Tibial artery (tissue), 4 donors: ENCODE results near the gene TAPBPL.
"Not testable (repeated sequence)": the region's sequence is repeated elsewhere in the genome, so short reads cannot be mapped to it uniquely, and the experiment has no call there.

Source experiments
- DNase-seq, 2 donors: peaks; one replicate each; pipeline ENCODE4 v3.0.0-alpha.2; 2019
- H3K27ac ChIP-seq, 2 donors: fragments of 200-600 bp; sonication (generic) in 1 of 2; 1 replicate in 1 of 2; 2 replicates in 1 of 2; pipeline ENCODE4 v1.5.1; 2018 to 2019; ENCODE audit warnings: mild to moderate bottlenecking in 1 of 2
- H3K27me3 ChIP-seq, 2 donors: fragments of 200-600 bp; sonication (generic) in 1 of 2; one replicate each; pipeline versions ENCODE4 v1.5.1 to v1.6.0; 2016 to 2019
- H3K36me3 ChIP-seq, 3 donors: fragments of 200-600 bp; sonication (generic) in 2 of 3; one replicate each; pipeline ENCODE4 v1.5.1; 2016 to 2019; ENCODE audit warnings: mild to moderate bottlenecking in 2 of 3
- H3K4me1 ChIP-seq, 4 donors: fragments of 200-600 bp; sonication (generic) in 2 of 4; 1 replicate in 3 of 4; 2 replicates in 1 of 4; pipeline ENCODE4 v1.5.1; 2016 to 2019
- H3K4me3 ChIP-seq, 2 donors: fragments of 200-600 bp; sonication (generic) in 1 of 2; 1 replicate in 1 of 2; 2 replicates in 1 of 2; pipeline ENCODE4 v1.5.1; 2018 to 2019; ENCODE audit warnings: mild to moderate bottlenecking in 2 of 2
- H3K9me3 ChIP-seq, 3 donors: fragments of 200-600 bp; sonication (generic) in 1 of 3; one replicate each; pipeline ENCODE4 v1.5.1; 2016 to 2019
- CTCF ChIP-seq, 2 experiments: fragments of 200-600 bp in 1 of 2; fragments of 450-650 bp in 1 of 2; IDR thresholded peaks; one replicate each; pipeline ENCODE4 v1.5.1; 2017 to 2019; ENCODE audit warnings: antibody characterized with exemption in 2 of 2, mild to moderate bottlenecking in 1 of 2, moderate library complexity in 1 of 2
- intact Hi-C: fragments of 100-400 bp; cut with DNase I; formaldehyde crosslinking; loops from one replicate; pipeline ENCODE4 v1.15.0; 2023; ENCODE audit warnings: low total_unique reads

The TAPBPL gene

GRCh38 chr12:6424866-6425265, 27.0 kb upstream of the TAPBPL start:
- Histone ChIP-seq H3K27me3 (no peaks in the 10 kb centered on the region), H3K9me3 (no peaks in the 10 kb centered on the region), H3K27ac (no peak overlapping the region), H3K4me1 (peaks cover 0 to 17% (median 8%) of the 10 kb centered on the region in 4 donors), H3K4me3 (no peak overlapping the region), H3K36me3 (no peaks in the 10 kb centered on the region)
- no peak for TF ChIP-seq CTCF (IDR thresholded peaks at IDR 0.05)
- intact Hi-C loops = loop anchor here (2.0 kb wide), 1 partner anchor 118 kb away; no protein-coding TSS in a partner anchor
- no peak for DNase-seq

GRCh38 chr12:6425590-6426531, 26.0 kb upstream of the TAPBPL start:
- no peaks in the 10 kb centered on the region for H3K36me3 ChIP-seq
- intact Hi-C loops = loop anchor here (2.0 kb wide), 1 partner anchor 117 kb away; no protein-coding TSS in a partner anchor
- TF ChIP-seq CTCF (IDR thresholded peaks at IDR 0.05) = no peak
- no peak for DNase-seq
- H3K4me1 ChIP-seq = peaks cover 0 to 15% (median 12%) of the 10 kb centered on the region in 4 donors
- no peak overlapping the region for H3K27ac ChIP-seq
- no peaks in the 10 kb centered on the region for H3K27me3 ChIP-seq
- H3K4me3 ChIP-seq = no peak overlapping the region
- no peaks in the 10 kb centered on the region for H3K9me3 ChIP-seq

GRCh38 chr12:6426882-6427671, 24.8 kb upstream of the TAPBPL start:
- no peak overlapping the region for H3K27ac ChIP-seq
- no peak for TF ChIP-seq CTCF (IDR thresholded peaks at IDR 0.05)
- H3K36me3 ChIP-seq = no peaks in the 10 kb centered on the region
- no peaks in the 10 kb centered on the region for H3K9me3 ChIP-seq
- H3K4me1 ChIP-seq = peaks cover 0 to 22% (median 18%) of the 10 kb centered on the region in 4 donors
- no peaks in the 10 kb centered on the region for H3K27me3 ChIP-seq
- H3K4me3 ChIP-seq = no peak overlapping the region
- intact Hi-C loops = no loop called here
- no peak for DNase-seq

- DNase-seq, H3K9me3 ChIP-seq, H3K27me3 ChIP-seq, H3K36me3 ChIP-seq, H3K4me3 ChIP-seq, intact Hi-C loops, H3K27ac ChIP-seq: not testable (repeated sequence)
- H3K4me1 ChIP-seq = peaks cover 0 to 22% (median 18%) of the 10 kb centered on the region in 4 donors
These were observed 24.0 kb upstream of the TAPBPL start for GRCh38 chr12:6427796-6428195.

GRCh38 chr12:6428326-6428725, 23.5 kb upstream of the TAPBPL start:
- no peak for TF ChIP-seq CTCF (IDR thresholded peaks at IDR 0.05)
- no peaks in the 10 kb centered on the region for H3K27me3 ChIP-seq
- intact Hi-C loops = no loop called here

More at GRCh38 chr12:6428326-6428725, 23.5 kb upstream of the TAPBPL start:
- no peak for DNase-seq
- no peak overlapping the region for H3K27ac ChIP-seq
- H3K4me1 ChIP-seq = peaks cover 0 to 22% (median 18%) of the 10 kb centered on the region in 4 donors
- no peak overlapping the region for H3K4me3 ChIP-seq
- H3K9me3 ChIP-seq = no peaks in the 10 kb centered on the region
- H3K36me3 ChIP-seq = no peaks in the 10 kb centered on the region
